HEK293 (cell line): ENCODE data around the gene CTCF.
A peak's percentile ranks its signal among the peaks of the same experiment; 100 is the strongest.

Experiments used
- AEBP2 ChIP-seq: fragments of 450-650 bp; formaldehyde crosslinking; IDR thresholded peaks from 2 replicates; pipeline ENCODE4 v1.5.1; 2016; ENCODE audit warnings: missing biosample characterization, missing genetic modification characterization, borderline replicate concordance
- GFI1B ChIP-seq: fragments of 450-650 bp; formaldehyde crosslinking; IDR thresholded peaks from 2 replicates; pipeline ENCODE4 v1.5.1; 2016; ENCODE audit warnings: missing biosample characterization, missing genetic modification characterization
- KLF9 ChIP-seq: fragments of 450-650 bp; formaldehyde crosslinking; IDR thresholded peaks from 2 replicates; pipeline ENCODE4 v1.5.1; 2016; ENCODE audit warnings: missing biosample characterization, missing genetic modification characterization, low read depth
- MZF1 ChIP-seq: fragments of 450-650 bp; formaldehyde crosslinking; IDR thresholded peaks from 2 replicates; pipeline ENCODE4 v1.5.1; 2017; ENCODE audit warnings: missing biosample characterization, missing genetic modification characterization, borderline replicate concordance
- ZBTB20 ChIP-seq: fragments of 450-650 bp; formaldehyde crosslinking; IDR thresholded peaks from 2 replicates; pipeline ENCODE4 v1.5.1; 2016; ENCODE audit warnings: missing biosample characterization, missing genetic modification characterization
- ZBTB49 ChIP-seq: fragments of 450-650 bp; formaldehyde crosslinking; IDR thresholded peaks from 2 replicates; pipeline ENCODE4 v1.5.1; 2016; ENCODE audit warnings: missing biosample characterization, missing genetic modification characterization, low read depth
- ZFHX2 ChIP-seq: fragments of 450-650 bp; formaldehyde crosslinking; conservative IDR thresholded peaks from 2 replicates; pipeline ENCODE4 v1.5.1; 2016; ENCODE audit warnings: missing biosample characterization, missing genetic modification characterization
- ZFP69B ChIP-seq: fragments of 450-650 bp; formaldehyde crosslinking; IDR thresholded peaks from 2 replicates; pipeline ENCODE4 v1.5.1; 2016; ENCODE audit warnings: missing biosample characterization, missing genetic modification characterization
- ZNF10 ChIP-seq: fragments of 450-650 bp; formaldehyde crosslinking; IDR thresholded peaks from 2 replicates; pipeline ENCODE4 v1.5.1; 2017; ENCODE audit warnings: missing biosample characterization, missing genetic modification characterization
- ZNF112 ChIP-seq: fragments of 450-650 bp; formaldehyde crosslinking; IDR thresholded peaks from 2 replicates; pipeline ENCODE4 v1.5.0; 2017; ENCODE audit warnings: missing biosample characterization, missing genetic modification characterization
- ZNF114 ChIP-seq: fragments of 450-650 bp; formaldehyde crosslinking; IDR thresholded peaks from 2 replicates; pipeline ENCODE4 v1.5.0; 2017; ENCODE audit warnings: missing biosample characterization, missing genetic modification characterization
- ZNF169 ChIP-seq: fragments of 450-650 bp; formaldehyde crosslinking; IDR thresholded peaks from 2 replicates; pipeline ENCODE4 v1.5.1; 2016; ENCODE audit warnings: missing biosample characterization, missing genetic modification characterization
- ZNF221 ChIP-seq: fragments of 450-650 bp; formaldehyde crosslinking; IDR thresholded peaks from 2 replicates; pipeline ENCODE4 v1.5.1; 2017; ENCODE audit warnings: missing biosample characterization, missing genetic modification characterization, borderline replicate concordance
- ZNF292 ChIP-seq: fragments of 450-650 bp; formaldehyde crosslinking; IDR thresholded peaks from 2 replicates; pipeline ENCODE4 v1.5.1; 2016; ENCODE audit warnings: low read depth, missing biosample characterization, missing genetic modification characterization, borderline replicate concordance
- ZNF416 ChIP-seq: fragments of 450-650 bp; formaldehyde crosslinking; IDR thresholded peaks from 2 replicates; pipeline ENCODE4 v1.5.1; 2016; ENCODE audit warnings: missing biosample characterization, missing genetic modification characterization
- ZNF514 ChIP-seq: fragments of 450-650 bp; formaldehyde crosslinking; IDR thresholded peaks from 2 replicates; pipeline ENCODE4 v1.5.1; 2016; ENCODE audit warnings: missing biosample characterization, missing genetic modification characterization
- ZNF530 ChIP-seq: fragments of 450-650 bp; formaldehyde crosslinking; IDR thresholded peaks from 2 replicates; pipeline ENCODE4 v1.5.1; 2016; ENCODE audit warnings: low read depth, missing biosample characterization, missing genetic modification characterization
- ZNF555 ChIP-seq: fragments of 450-650 bp; formaldehyde crosslinking; conservative IDR thresholded peaks from 2 replicates; pipeline ENCODE4 v1.5.1; 2017; ENCODE audit warnings: missing biosample characterization, mild to moderate bottlenecking, missing genetic modification characterization, inconsistent platforms
- ZNF623 ChIP-seq: fragments of 450-650 bp; formaldehyde crosslinking; IDR thresholded peaks from 2 replicates; pipeline ENCODE4 v1.5.1; 2016; ENCODE audit warnings: missing biosample characterization, missing genetic modification characterization
- ZNF677 ChIP-seq: fragments of 450-650 bp; IDR thresholded peaks from 2 replicates; pipeline ENCODE4 v1.5.0; 2018; ENCODE audit warnings: missing biosample characterization, mild to moderate bottlenecking, missing genetic modification characterization, moderate library complexity
- ZNF707 ChIP-seq: fragments of 450-650 bp; formaldehyde crosslinking; IDR thresholded peaks from 2 replicates; pipeline ENCODE4 v1.5.1; 2016; ENCODE audit warnings: missing biosample characterization, missing genetic modification characterization
- ZNF776 ChIP-seq: fragments of 450-650 bp; formaldehyde crosslinking; IDR thresholded peaks from 2 replicates; pipeline ENCODE4 v1.5.0; 2017; ENCODE audit warnings: missing biosample characterization, missing genetic modification characterization, borderline replicate concordance
- ZNF791 ChIP-seq: fragments of 450-650 bp; formaldehyde crosslinking; IDR thresholded peaks from 2 replicates; pipeline ENCODE4 v1.5.1; 2016; ENCODE audit warnings: missing biosample characterization, missing genetic modification characterization
- TF ChIP-seq, protein P1 (sequence below): fragments of 450-650 bp; formaldehyde crosslinking; IDR thresholded peaks from 2 replicates; pipeline ENCODE4 v1.5.0; 2017; ENCODE audit warnings: missing biosample characterization, missing genetic modification characterization, borderline replicate concordance
- TF ChIP-seq, protein P2 (sequence below): fragments of 450-650 bp; formaldehyde crosslinking; IDR thresholded peaks from 2 replicates; pipeline ENCODE4 v1.5.1; 2017; ENCODE audit warnings: missing biosample characterization, missing genetic modification characterization
- TF ChIP-seq, protein P3 (sequence below): fragments of 450-650 bp; formaldehyde crosslinking; IDR thresholded peaks from 2 replicates; pipeline ENCODE4 v1.5.1; 2017; ENCODE audit warnings: missing biosample characterization, missing genetic modification characterization
- TF ChIP-seq, protein P4 (sequence below): fragments of 450-650 bp; formaldehyde crosslinking; IDR thresholded peaks from 2 replicates; pipeline ENCODE4 v1.5.1; 2016; ENCODE audit warnings: missing biosample characterization, missing genetic modification characterization

The CTCF gene

GRCh38 chr16:67561824-67562525 lies 351 bp upstream of the CTCF start (continued):
- TF ChIP-seq ZBTB49 (tag by site-specific recombination) (no peak), ZNF416 (tag by site-specific recombination) (no peak), ZNF555 (tag by site-specific recombination) (no peak), GFI1B (tag by site-specific recombination) (no peak), ZNF221 (tag by site-specific recombination) (no peak), ZNF776 (tag by site-specific recombination) (no peak), ZFHX2 (tag by site-specific recombination) (no peak), ZNF623 (no peak), ZNF791 (no peak), ZNF112 (tag by site-specific recombination) (no peak), ZNF10 (tag by site-specific recombination) (no peak), ZNF707 (no peak), AEBP2 (tag by site-specific recombination) (no peak), MZF1 (tag by site-specific recombination) (no peak), ZBTB20 (tag by site-specific recombination) (peak; percentile 76), ZNF677 (no peak), KLF9 (peak; percentile 86), ZNF514 (no peak), ZNF114 (no peak), ZFP69B (tag by site-specific recombination) (no peak), ZNF169 (tag by site-specific recombination) (no peak), ZNF292 (tag by site-specific recombination) (no peak), ZNF530 (no peak)
- TF ChIP-seq, protein P1, sequence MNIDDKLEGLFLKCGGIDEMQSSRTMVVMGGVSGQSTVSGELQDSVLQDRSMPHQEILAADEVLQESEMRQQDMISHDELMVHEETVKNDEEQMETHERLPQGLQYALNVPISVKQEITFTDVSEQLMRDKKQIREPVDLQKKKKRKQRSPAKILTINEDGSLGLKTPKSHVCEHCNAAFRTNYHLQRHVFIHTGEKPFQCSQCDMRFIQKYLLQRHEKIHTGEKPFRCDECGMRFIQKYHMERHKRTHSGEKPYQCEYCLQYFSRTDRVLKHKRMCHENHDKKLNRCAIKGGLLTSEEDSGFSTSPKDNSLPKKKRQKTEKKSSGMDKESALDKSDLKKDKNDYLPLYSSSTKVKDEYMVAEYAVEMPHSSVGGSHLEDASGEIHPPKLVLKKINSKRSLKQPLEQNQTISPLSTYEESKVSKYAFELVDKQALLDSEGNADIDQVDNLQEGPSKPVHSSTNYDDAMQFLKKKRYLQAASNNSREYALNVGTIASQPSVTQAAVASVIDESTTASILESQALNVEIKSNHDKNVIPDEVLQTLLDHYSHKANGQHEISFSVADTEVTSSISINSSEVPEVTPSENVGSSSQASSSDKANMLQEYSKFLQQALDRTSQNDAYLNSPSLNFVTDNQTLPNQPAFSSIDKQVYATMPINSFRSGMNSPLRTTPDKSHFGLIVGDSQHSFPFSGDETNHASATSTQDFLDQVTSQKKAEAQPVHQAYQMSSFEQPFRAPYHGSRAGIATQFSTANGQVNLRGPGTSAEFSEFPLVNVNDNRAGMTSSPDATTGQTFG (tag by site-specific recombination), result no peak
- TF ChIP-seq, protein P2, sequence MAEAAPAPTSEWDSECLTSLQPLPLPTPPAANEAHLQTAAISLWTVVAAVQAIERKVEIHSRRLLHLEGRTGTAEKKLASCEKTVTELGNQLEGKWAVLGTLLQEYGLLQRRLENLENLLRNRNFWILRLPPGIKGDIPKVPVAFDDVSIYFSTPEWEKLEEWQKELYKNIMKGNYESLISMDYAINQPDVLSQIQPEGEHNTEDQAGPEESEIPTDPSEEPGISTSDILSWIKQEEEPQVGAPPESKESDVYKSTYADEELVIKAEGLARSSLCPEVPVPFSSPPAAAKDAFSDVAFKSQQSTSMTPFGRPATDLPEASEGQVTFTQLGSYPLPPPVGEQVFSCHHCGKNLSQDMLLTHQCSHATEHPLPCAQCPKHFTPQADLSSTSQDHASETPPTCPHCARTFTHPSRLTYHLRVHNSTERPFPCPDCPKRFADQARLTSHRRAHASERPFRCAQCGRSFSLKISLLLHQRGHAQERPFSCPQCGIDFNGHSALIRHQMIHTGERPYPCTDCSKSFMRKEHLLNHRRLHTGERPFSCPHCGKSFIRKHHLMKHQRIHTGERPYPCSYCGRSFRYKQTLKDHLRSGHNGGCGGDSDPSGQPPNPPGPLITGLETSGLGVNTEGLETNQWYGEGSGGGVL (tag by site-specific recombination), result peak; percentile 86
- TF ChIP-seq, protein P3, sequence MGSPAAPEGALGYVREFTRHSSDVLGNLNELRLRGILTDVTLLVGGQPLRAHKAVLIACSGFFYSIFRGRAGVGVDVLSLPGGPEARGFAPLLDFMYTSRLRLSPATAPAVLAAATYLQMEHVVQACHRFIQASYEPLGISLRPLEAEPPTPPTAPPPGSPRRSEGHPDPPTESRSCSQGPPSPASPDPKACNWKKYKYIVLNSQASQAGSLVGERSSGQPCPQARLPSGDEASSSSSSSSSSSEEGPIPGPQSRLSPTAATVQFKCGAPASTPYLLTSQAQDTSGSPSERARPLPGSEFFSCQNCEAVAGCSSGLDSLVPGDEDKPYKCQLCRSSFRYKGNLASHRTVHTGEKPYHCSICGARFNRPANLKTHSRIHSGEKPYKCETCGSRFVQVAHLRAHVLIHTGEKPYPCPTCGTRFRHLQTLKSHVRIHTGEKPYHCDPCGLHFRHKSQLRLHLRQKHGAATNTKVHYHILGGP, result no peak
- TF ChIP-seq, protein P4, sequence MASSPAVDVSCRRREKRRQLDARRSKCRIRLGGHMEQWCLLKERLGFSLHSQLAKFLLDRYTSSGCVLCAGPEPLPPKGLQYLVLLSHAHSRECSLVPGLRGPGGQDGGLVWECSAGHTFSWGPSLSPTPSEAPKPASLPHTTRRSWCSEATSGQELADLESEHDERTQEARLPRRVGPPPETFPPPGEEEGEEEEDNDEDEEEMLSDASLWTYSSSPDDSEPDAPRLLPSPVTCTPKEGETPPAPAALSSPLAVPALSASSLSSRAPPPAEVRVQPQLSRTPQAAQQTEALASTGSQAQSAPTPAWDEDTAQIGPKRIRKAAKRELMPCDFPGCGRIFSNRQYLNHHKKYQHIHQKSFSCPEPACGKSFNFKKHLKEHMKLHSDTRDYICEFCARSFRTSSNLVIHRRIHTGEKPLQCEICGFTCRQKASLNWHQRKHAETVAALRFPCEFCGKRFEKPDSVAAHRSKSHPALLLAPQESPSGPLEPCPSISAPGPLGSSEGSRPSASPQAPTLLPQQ (tag by site-specific recombination), result 0 out of 2 replicates have a peak, but pooled peaks have one; percentile 33
